Measurements from ENCODE around the gene ZFHX3.
A peak's percentile ranks its signal among the peaks of the same experiment; 100 is the strongest.

Gene ZFHX3

GRCh38 chr16:73067671-73068540 lies 20.0 kb upstream of the ZFHX3 start:
- DNase-seq, result no peak

- DNase-seq, result no peak
Measured at GRCh38 chr16:73066927-73067670, 19.2 kb upstream of the ZFHX3 start.

- DNase-seq, result no peak
Measured at GRCh38 chr16:73066331-73066926, 18.5 kb upstream of the ZFHX3 start.

GRCh38 chr16:73065632-73066330 lies 17.9 kb upstream of the ZFHX3 start:
- no peak for DNase-seq

- DNase-seq, result no peak
Measured at GRCh38 chr16:73064994-73065545, 17.1 kb upstream of the ZFHX3 start.

GRCh38 chr16:73064212-73064993 lies 16.5 kb upstream of the ZFHX3 start:
- DNase-seq, result no peak

- DNase-seq, result no peak
Measured at GRCh38 chr16:73063854-73064211, 15.9 kb upstream of the ZFHX3 start.

GRCh38 chr16:73062743-73063733 lies 15.1 kb upstream of the ZFHX3 start:
- DNase-seq, result no peak

GRCh38 chr16:73062001-73062616 lies 14.2 kb upstream of the ZFHX3 start:
- no peak for DNase-seq

GRCh38 chr16:73060892-73061490 lies 13.1 kb upstream of the ZFHX3 start:
- DNase-seq, result no peak

GRCh38 chr16:73059779-73060615 lies 12.1 kb upstream of the ZFHX3 start:
- DNase-seq, result no peak

- peak; percentile 73 for DNase-seq
Measured at GRCh38 chr16:73058616-73059409, 10.9 kb upstream of the ZFHX3 start.

GRCh38 chr16:73058221-73058615 lies 10.3 kb upstream of the ZFHX3 start:
- DNase-seq, result no peak

- peak; percentile 18 for DNase-seq
Measured at GRCh38 chr16:73057291-73058210, 9.6 kb upstream of the ZFHX3 start.

GRCh38 chr16:73056921-73057290 lies 9.0 kb upstream of the ZFHX3 start:
- peak; percentile 31 for DNase-seq

- DNase-seq, result no peak
Measured at GRCh38 chr16:73056448-73056847, 8.5 kb upstream of the ZFHX3 start.
